Gastrocnemius medialis (tissue), 4 donors: Measurements from ENCODE around the gene FAM227B. TPM values are rescaled to one million over a fixed set of nuclear protein-coding genes. Genes with fewer than 3 reads are reported as not detected.

ENCODE experiments used
- ATAC-seq, 2 donors: fragments of 150-250 bp; one replicate each; pipeline ENCODE4 v1.9.1; 2016
- DNase-seq, 2 donors: peaks; one replicate each; pipeline ENCODE4 v3.0.0-alpha.2; 2019
- H3K27ac ChIP-seq, 4 donors: fragments of 200-600 bp; sonication (generic); 1 replicate in 1 of 4; 2 replicates in 3 of 4; pipeline ENCODE4 v1.5.1; 2016 to 2018; ENCODE audit warnings: mild to moderate bottlenecking in 2 of 4, moderate library complexity in 1 of 4
- H3K27me3 ChIP-seq, 3 donors: fragments of 200-600 bp; sonication (generic) in 2 of 3; 1 replicate in 1 of 3; 2 replicates in 2 of 3; pipeline versions ENCODE4 v1.5.1 to v1.6.0; 2016 to 2019; ENCODE audit warnings: mild to moderate bottlenecking in 1 of 3, moderate library complexity in 1 of 3
- H3K36me3 ChIP-seq, 2 donors: fragments of 200-600 bp; sonication (generic) in 1 of 2; one replicate each; pipeline ENCODE4 v1.5.1; 2017 to 2018
- H3K4me1 ChIP-seq, 2 donors: fragments of 200-600 bp; sonication (generic) in 1 of 2; one replicate each; pipeline ENCODE4 v1.5.1; 2016 to 2017; ENCODE audit warnings: mild to moderate bottlenecking in 2 of 2
- H3K4me3 ChIP-seq, 4 donors: fragments of 200-600 bp; sonication (generic) in 3 of 4; 1 replicate in 1 of 4; 2 replicates in 3 of 4; pipeline ENCODE4 v1.5.1; 2016 to 2019; ENCODE audit warnings: mild to moderate bottlenecking in 2 of 4
- H3K9me3 ChIP-seq, 3 donors: fragments of 200-600 bp; sonication (generic) in 2 of 3; 1 replicate in 1 of 3; 2 replicates in 2 of 3; pipeline ENCODE4 v1.5.1; 2016 to 2019
- CTCF ChIP-seq, 5 experiments: fragments of 450-650 bp in 3 of 5; fragments of 200-600 bp in 2 of 5; sonication (generic) in 2 of 5; IDR thresholded peaks in 4 of 5; conservative IDR thresholded peaks in 1 of 5; 1 replicate in 4 of 5; 2 replicates in 1 of 5; pipeline ENCODE4 v1.5.1; 2016 to 2019; ENCODE audit warnings: antibody characterized with exemption in 5 of 5, mild to moderate bottlenecking in 3 of 5, moderate library complexity in 3 of 5
- POLR2A ChIP-seq, 2 donors: fragments of 450-650 bp; IDR thresholded peaks; one replicate each; pipeline ENCODE4 v1.6.1; 2017; ENCODE audit warnings: antibody characterized with exemption in 2 of 2, mild to moderate bottlenecking in 2 of 2, moderate library complexity in 2 of 2
- in situ Hi-C, 4 donors: fragments of 200-750 bp; cut with MboI; loops; one replicate each; pipeline versions ENCODE4 v1.15.0 to v1.8.0; 2017; ENCODE audit warnings: low sequenced_read_pairs in 4 of 4
- intact Hi-C: fragments of 100-400 bp; cut with DNase I; formaldehyde crosslinking; loops from one replicate; pipeline ENCODE4 v1.15.1; 2023; ENCODE audit warnings: low total_unique reads
- total RNA-seq, 4 donors: library from RNA; depleted of rRNA; stranded (reverse); fragments of >200 nt; gene quantifications; one replicate each; pipeline versions ENCODE4 v1.1.0 to v1.2.3, GENCODE V29; 2016

Gene FAM227B
- total RNA-seq, 4 donors from 2014 or later = 7.5 to 15.4 (median 11.7) TPM

- TF ChIP-seq POLR2A (IDR thresholded peaks at IDR 0.05) = no peak
- H3K36me3 ChIP-seq = peaks cover 0 to 9% of the 10 kb centered on the region in 2 donors
- in situ Hi-C loops = loop anchor here in 1 of 4 donors (10.0 kb wide), 1 partner anchor 473 kb away; the partner anchor contains the start of gene COPS2
Measured at GRCh38 chr15:49627407-49627877, 6.8 kb upstream of the FAM227B start.

GRCh38 chr15:49625460-49626036 is 4.9 kb upstream of the FAM227B start:
- H3K36me3 ChIP-seq = peaks cover 0 to 7% of the 10 kb centered on the region in 2 donors
- intact Hi-C loops = loop anchor here (10.0 kb wide), 1 partner anchor 201 kb away; the partner anchor contains the start of gene FGF7
- in situ Hi-C loops = loop anchor here in 1 of 4 donors (10.0 kb wide), 1 partner anchor 471 kb away; the partner anchor contains the start of gene COPS2

More at GRCh38 chr15:49627407-49627877, 6.8 kb upstream of the FAM227B start:
- DNase-seq (no peak), ATAC-seq (no peak)
- Histone ChIP-seq H3K4me1 (peaks cover 16 to 18% of the 10 kb centered on the region in 2 donors), H3K9me3 (no peaks in the 10 kb centered on the region), H3K27ac (no peak overlapping the region), H3K4me3 (no peak overlapping the region), H3K27me3 (no peaks in the 10 kb centered on the region)
- intact Hi-C loops = loop anchor here (10.0 kb wide), 1 partner anchor 203 kb away; the partner anchor contains the start of gene FGF7

GRCh38 chr15:49624056-49624455 is 3.4 kb upstream of the FAM227B start:
- H3K27me3 ChIP-seq = no peaks in the 10 kb centered on the region
- DNase-seq = no peak
- intact Hi-C loops = loop anchor here (5.0 to 10.0 kb wide), 4 partner anchors 199 to 1283 kb away; partner anchors contain the start of genes AP4E1, CEP152, FGF7 and SECISBP2L
- no peak for ATAC-seq
- in situ Hi-C loops = loop anchor here in 1 of 4 donors (10.0 to 25.0 kb wide), 2 partner anchors 387 to 469 kb away; partner anchors contain the start of gene COPS2
- TF ChIP-seq POLR2A (IDR thresholded peaks at IDR 0.05) (no peak), CTCF (IDR thresholded peaks at IDR 0.05 in 4 of 5, conservative IDR thresholded peaks at IDR 0.05 in 1 of 5) (no peak)
- no peak overlapping the region for H3K27ac ChIP-seq
- peaks cover 35 to 38% of the 10 kb centered on the region in 2 donors for H3K4me1 ChIP-seq
- H3K9me3 ChIP-seq = no peaks in the 10 kb centered on the region
- peaks cover 0 to 7% of the 10 kb centered on the region in 2 donors for H3K36me3 ChIP-seq
- H3K4me3 ChIP-seq = no peak overlapping the region

More at GRCh38 chr15:49625460-49626036, 4.9 kb upstream of the FAM227B start:
- Histone ChIP-seq H3K9me3 (no peaks in the 10 kb centered on the region), H3K4me1 (peaks cover 26 to 28% of the 10 kb centered on the region in 2 donors), H3K27ac (no peak overlapping the region), H3K4me3 (no peak overlapping the region), H3K27me3 (no peaks in the 10 kb centered on the region)
- DNase-seq = no peak
- TF ChIP-seq POLR2A (IDR thresholded peaks at IDR 0.05) (no peak), CTCF (IDR thresholded peaks at IDR 0.05 in 4 of 5, conservative IDR thresholded peaks at IDR 0.05 in 1 of 5) (no peak)
- ATAC-seq = no peak

GRCh38 chr15:49622561-49622960 is 1.9 kb upstream of the FAM227B start:
- intact Hi-C loops = loop anchor here (5.0 to 10.0 kb wide), 4 partner anchors 198 to 1285 kb away; partner anchors contain the start of genes AP4E1, CEP152, FGF7 and SECISBP2L
- Histone ChIP-seq H3K27me3 (no peaks in the 10 kb centered on the region), H3K4me1 (peaks cover 35 to 40% of the 10 kb centered on the region in 2 donors), H3K36me3 (peaks cover 0 to 7% of the 10 kb centered on the region in 2 donors), H3K4me3 (no peak overlapping the region), H3K27ac (no peak overlapping the region), H3K9me3 (no peaks in the 10 kb centered on the region)
- in situ Hi-C loops = loop anchor here in 1 of 4 donors (10.0 to 25.0 kb wide), 2 partner anchors 385 to 468 kb away; partner anchors contain the start of gene COPS2
- no peak for TF ChIP-seq POLR2A (IDR thresholded peaks at IDR 0.05)
- TF ChIP-seq CTCF (IDR thresholded peaks at IDR 0.05 in 4 of 5, conservative IDR thresholded peaks at IDR 0.05 in 1 of 5) = no peak
- DNase-seq (no peak), ATAC-seq (no peak)

- intact Hi-C loops = loop anchor here (2.0 to 10.0 kb wide), 6 partner anchors 197 to 1285 kb away; partner anchors contain the start of genes AP4E1, CEP152, COPS2 and FGF7
- H3K27ac ChIP-seq = peak overlapping the region; percentile 90 to 96 (median 92)
- in situ Hi-C loops = loop anchor here in 1 of 4 donors (10.0 to 25.0 kb wide), 2 partner anchors 385 to 467 kb away; partner anchors contain the start of gene COPS2
Measured at GRCh38 chr15:49621887-49622286, 1.3 kb upstream of the FAM227B start.

More at GRCh38 chr15:49621887-49622286, 1.3 kb upstream of the FAM227B start:
- Histone ChIP-seq H3K4me1 (peaks cover 35 to 40% of the 10 kb centered on the region in 2 donors), H3K9me3 (no peaks in the 10 kb centered on the region), H3K27me3 (no peaks in the 10 kb centered on the region), H3K36me3 (peaks cover 0 to 7% of the 10 kb centered on the region in 2 donors), H3K4me3 (peak overlapping the region; percentile 85 to 99 (median 88))
- DNase-seq (no peak), ATAC-seq (no peak)
- TF ChIP-seq POLR2A (IDR thresholded peaks at IDR 0.05) = no peak
- TF ChIP-seq CTCF (IDR thresholded peaks at IDR 0.05 in 4 of 5, conservative IDR thresholded peaks at IDR 0.05 in 1 of 5) = no peak
